GM12864 (cell line): ENCODE data around the gene C2orf72.

Experiments used
- DNase-seq: peaks from one replicate; pipeline ENCODE4 v3.0.0-alpha.2; 2011; ENCODE audit warnings: low read depth
- H3K4me3 ChIP-seq: 2 replicates; pipeline ENCODE4 v1.5.1; 2011; ENCODE audit warnings: mild to moderate bottlenecking, low read depth, low read length, control low read depth
- TF ChIP-seq, protein P1 (sequence below): IDR thresholded peaks from 2 replicates; pipeline ENCODE4 v1.5.1; 2011; ENCODE audit warnings: low read depth, mild to moderate bottlenecking, moderate library complexity, low read length, control low read depth, inconsistent platforms; ENCODE audit errors: missing control alignments

The C2orf72 gene

DNA sequence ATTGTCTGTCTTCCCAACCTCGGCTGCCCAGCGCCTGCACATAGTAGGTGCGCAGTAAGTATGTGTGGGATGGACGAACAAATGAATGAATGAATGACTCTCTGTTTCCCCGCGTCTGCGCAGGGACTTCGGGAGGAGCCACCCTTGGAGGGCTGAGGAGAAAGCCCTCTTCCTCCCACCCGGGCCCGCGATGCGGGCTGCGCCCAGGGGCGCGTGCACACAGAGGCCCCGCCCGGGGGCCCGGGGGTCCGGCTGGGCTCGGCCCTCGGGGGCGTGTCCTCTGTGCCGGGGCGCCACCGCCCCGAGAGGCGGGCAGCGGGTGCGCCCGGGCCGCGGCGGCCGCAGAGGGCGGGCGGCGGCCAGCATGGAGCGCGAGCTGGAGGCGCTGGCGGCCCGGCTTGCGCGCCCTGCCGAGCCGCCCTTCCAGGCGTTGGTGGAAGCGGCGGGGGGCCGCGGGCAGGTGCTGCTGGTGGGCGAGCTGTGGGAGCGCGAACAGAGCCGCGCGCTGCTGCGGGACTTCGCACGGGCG, at the start of gene C2orf72:
C2orf72 (plus strand) TSS at position 322 of the 529 bp plus-strand sequence; CDS start at position 365, 43 bp downstream.
- peak within 1 kb of the TSS; percentile 30; the same call in 1 of the 2 replicates for H3K4me3 ChIP-seq
- no peak for DNase-seq
- TF ChIP-seq, protein P1, sequence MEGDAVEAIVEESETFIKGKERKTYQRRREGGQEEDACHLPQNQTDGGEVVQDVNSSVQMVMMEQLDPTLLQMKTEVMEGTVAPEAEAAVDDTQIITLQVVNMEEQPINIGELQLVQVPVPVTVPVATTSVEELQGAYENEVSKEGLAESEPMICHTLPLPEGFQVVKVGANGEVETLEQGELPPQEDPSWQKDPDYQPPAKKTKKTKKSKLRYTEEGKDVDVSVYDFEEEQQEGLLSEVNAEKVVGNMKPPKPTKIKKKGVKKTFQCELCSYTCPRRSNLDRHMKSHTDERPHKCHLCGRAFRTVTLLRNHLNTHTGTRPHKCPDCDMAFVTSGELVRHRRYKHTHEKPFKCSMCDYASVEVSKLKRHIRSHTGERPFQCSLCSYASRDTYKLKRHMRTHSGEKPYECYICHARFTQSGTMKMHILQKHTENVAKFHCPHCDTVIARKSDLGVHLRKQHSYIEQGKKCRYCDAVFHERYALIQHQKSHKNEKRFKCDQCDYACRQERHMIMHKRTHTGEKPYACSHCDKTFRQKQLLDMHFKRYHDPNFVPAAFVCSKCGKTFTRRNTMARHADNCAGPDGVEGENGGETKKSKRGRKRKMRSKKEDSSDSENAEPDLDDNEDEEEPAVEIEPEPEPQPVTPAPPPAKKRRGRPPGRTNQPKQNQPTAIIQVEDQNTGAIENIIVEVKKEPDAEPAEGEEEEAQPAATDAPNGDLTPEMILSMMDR: no peak

DNA sequence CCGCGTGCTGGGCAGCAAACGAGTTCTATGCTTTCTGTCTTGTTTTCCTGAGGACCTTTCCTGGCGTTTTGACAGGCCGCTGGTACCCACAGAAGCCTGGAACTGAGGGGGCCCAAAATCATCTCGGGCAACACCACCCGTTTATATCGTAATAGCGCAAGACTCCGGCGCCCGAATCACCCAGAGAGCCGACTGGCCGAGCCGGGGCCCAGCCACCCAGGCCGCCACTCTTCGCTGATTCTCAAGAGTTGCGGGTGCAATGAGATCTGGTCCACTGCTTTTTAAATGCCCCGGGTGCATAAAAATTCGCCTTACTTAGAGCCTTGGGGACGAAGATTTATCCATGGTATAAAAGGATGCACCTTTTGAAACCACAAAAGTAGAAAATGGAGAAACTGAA, 47.6 kb upstream of the C2orf72 start:
- TF ChIP-seq, protein P1: no peak
- no peak overlapping the region for H3K4me3 ChIP-seq
- DNase-seq: no peak

DNA sequence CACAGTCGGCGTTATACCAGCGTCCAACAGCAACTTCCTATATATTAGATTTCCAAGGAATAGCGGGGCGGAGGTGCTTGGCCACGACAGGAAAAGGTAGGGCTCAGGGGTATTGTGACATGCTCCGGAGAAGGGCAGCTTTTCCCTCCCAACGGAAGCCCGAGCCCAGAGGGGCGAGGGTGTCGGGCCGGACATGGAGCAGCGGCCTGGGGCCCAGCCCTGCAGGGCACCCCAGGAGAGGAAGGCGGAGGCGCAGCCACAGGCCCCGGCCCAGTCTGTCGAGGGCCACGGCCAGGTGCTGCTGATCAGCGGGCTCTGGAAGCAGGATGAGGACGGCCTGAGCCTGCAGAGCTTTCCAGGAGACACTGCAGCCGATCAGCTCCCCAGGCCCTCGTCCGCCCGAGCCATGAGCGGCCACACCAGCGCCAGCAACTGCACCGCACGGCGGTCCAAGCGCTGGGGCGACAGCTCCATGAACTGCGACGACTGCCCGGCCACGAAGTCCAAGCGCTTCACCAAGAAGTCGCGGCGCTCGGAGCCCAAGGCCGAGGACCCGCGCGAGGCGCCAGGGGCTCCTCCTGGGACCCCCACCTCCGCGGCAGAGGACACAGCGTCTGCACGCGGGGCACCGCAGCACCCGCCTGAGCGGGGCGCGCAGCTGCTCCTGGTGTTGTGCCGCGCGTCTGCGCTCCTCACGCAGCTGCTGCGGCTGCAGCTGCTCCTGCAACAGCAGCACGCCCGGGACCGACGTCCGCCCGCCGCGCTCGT, 47.0 kb upstream of the C2orf72 start:
- DNase-seq: no peak
- H3K4me3 ChIP-seq: no peak overlapping the region
- TF ChIP-seq, protein P1: no peak

DNA sequence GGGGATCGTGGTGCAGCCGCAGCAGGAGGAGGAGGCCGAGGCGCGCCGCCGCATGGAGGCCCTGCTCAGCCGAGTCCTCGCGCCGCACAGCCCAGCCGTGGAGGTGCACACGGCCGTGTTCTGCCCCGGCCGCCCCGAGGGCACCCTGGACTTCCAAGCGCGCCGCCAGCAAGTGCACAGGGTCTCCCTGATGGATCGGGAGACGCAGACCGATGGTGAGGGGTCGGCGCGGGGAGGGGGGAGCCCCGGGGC, 46.5 kb upstream of the C2orf72 start:
- no peak for DNase-seq
- H3K4me3 ChIP-seq: no peak overlapping the region
- TF ChIP-seq, protein P1: no peak

DNA sequence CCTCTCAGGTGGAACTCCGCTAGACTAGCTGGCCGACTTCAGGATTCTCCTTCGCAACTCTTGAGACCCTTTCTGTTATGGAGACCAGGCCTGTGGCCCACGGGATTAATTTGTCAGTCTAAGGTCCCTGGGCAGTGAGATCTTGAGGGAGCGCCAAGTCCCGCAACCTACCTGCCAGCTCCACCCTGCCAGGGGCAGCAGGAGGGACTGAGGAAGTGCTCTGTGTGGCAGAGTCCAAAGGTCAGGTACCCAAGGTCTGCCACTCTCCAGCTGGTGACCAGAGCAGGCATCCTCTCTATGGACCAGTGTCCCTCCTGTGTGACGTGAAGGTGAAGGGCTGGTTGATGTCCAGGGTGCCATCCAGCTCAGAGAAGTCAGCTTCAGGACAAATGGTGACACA, 45.7 kb upstream of the C2orf72 start:
- DNase-seq: no peak
- H3K4me3 ChIP-seq: no peak overlapping the region
- TF ChIP-seq, protein P1: no peak

DNA sequence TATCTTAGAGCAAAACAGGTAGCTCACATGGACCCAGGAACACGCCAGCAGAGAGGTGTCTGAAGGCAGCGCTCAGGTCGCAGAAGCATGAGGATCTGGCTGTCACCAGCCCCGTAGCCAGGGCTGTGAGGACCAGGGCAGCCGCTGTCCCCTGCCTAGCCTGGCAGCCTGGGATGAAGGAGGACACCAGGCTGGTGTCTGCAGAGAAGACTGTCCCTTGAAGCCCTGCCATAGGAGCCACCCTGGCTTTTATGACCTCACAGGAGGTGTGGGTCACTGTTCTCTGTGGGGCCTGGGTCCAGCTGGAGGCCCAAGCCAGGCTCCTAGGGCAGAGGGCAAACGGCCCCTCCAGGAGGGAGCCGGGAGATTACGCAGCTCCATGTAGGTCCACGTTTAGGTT, 41.5 kb upstream of the C2orf72 start, which contains the start of gene SPATA3:
SPATA3 (plus strand) TSS at position 301 of the 400 bp plus-strand sequence. CDS start 113 bp downstream, outside the sequence.
- no peak for DNase-seq
- H3K4me3 ChIP-seq: no peak within 1 kb of the TSS
- TF ChIP-seq, protein P1: no peak

DNA sequence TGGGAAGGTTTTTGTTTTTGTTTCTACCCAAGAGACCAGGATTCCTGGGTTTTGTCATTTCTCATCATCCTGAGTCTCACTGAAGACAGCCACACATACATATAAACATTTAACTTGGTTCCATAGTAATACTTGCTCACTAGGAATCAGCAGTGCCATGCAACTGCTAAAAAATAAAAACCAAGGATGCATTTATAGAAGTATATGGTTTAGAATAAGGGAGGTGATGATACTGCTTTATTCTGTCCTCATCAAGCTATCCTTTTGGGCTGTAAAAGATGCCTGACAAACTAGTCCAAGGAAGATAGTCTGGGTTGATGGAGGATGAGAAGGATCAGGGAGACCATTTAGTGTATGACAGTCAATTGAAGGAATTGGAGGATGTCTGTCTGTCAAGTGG, 40.7 kb upstream of the C2orf72 start:
- no peak for DNase-seq
- TF ChIP-seq, protein P1: no peak

More for the DNA sequence above, 40.7 kb upstream of the C2orf72 start:
- no peak overlapping the region for H3K4me3 ChIP-seq
